C4-2B (cell line): ENCODE measurements around the gene SLCO3A1.

Experiments
- CTCF ChIP-seq: fragments of 450-650 bp; conservative IDR thresholded peaks from 2 replicates; pipeline ENCODE4 v1.5.1; 2017; ENCODE audit warnings: mild to moderate bottlenecking
- ZFX ChIP-seq: fragments of 450-650 bp; IDR thresholded peaks from 2 replicates; pipeline ENCODE4 v1.6.1; 2017

- TF ChIP-seq CTCF: no peak
- no peak for TF ChIP-seq ZFX
Observed at GRCh38 chr15:91894606-91895005, 41.1 kb downstream of the SLCO3A1 start.
